H1 (cell line): ENCODE measurements around the gene CAMKK1. TPM values are rescaled to one million over a fixed set of nuclear protein-coding genes. Genes with fewer than 3 reads are reported as not detected.
A peak's percentile ranks its signal among the peaks of the same experiment; 100 is the strongest.

Experiments
- CTCF ChIA-PET: fragments of 300-600 bp; sonication (Branson Sonifier 250); formaldehyde crosslinking; loops from one replicate; lab custom pipeline; 2021; ENCODE audit not compliant: partially characterized antibody; lab: Charles Lee
- POLR2A ChIA-PET: fragments of 300-600 bp; sonication (Branson Sonifier 250); formaldehyde crosslinking; loops from one replicate; lab custom pipeline; 2021; ENCODE audit warnings: inconsistent platforms; ENCODE audit not compliant: partially characterized antibody; lab: Charles Lee
- DNase-seq, 2 experiments: peaks; one replicate each; pipeline versions ENCODE4 v3.0.0 to v3.0.0-alpha.2; 2010 to 2022; ENCODE audit warnings: low spot score in 2 of 2, low read depth in 1 of 2, mixed read lengths in 1 of 2
- FAIRE-seq: peaks from 2 replicates; lab custom pipeline; 2011; peaks lifted over from hg19 to GRCh38; lab: Jason Lieb, UNC
- H2AFZ ChIP-seq: 2 replicates; pipeline ENCODE4 v1.8.1; 2012; ENCODE audit warnings: low read length, inconsistent platforms
- H2AK5ac ChIP-seq: 2 replicates; pipeline ENCODE4 v1.6.1; 2013; ENCODE audit warnings: low read depth, low read length
- H2BK120ac ChIP-seq: replicated peaks from 2 replicates; pipeline ENCODE3; 2013; ENCODE audit warnings: low read depth, low read length, inconsistent platforms
- H2BK12ac ChIP-seq: 2 replicates; pipeline ENCODE4 v1.6.1; 2013; ENCODE audit warnings: low read depth, low read length
- H2BK15ac ChIP-seq: 2 replicates; pipeline ENCODE4 v1.6.1; 2013; ENCODE audit warnings: low read length
- H2BK20ac ChIP-seq: 2 replicates; pipeline ENCODE4 v1.6.1; 2013; ENCODE audit warnings: low read length
- H2BK5ac ChIP-seq: 2 replicates; pipeline ENCODE4 v1.6.1; 2013; ENCODE audit warnings: low read depth, low read length
- H3K14ac ChIP-seq: 2 replicates; pipeline ENCODE4 v1.6.1; 2013; ENCODE audit warnings: inconsistent platforms; ENCODE audit not compliant: insufficient read length
- H3K18ac ChIP-seq: 2 replicates; pipeline ENCODE4 v1.6.1; 2013; ENCODE audit warnings: low read length; ENCODE audit errors: extremely low read depth
- H3K23ac ChIP-seq: 2 replicates; pipeline ENCODE4 v1.6.1; 2013; ENCODE audit warnings: inconsistent platforms; ENCODE audit not compliant: insufficient read length
- H3K23me2 ChIP-seq: 2 replicates; pipeline ENCODE4 v1.6.1; 2013; ENCODE audit warnings: low read depth, low read length
- H3K27ac ChIP-seq: 2 replicates; pipeline ENCODE4 v1.6.1; 2011; ENCODE audit warnings: low read depth, low read length, inconsistent platforms
- H3K27me3 ChIP-seq, 4 experiments: replicated peaks in 1 of 4; 1 replicate in 1 of 4; 2 replicates in 3 of 4; pipeline versions ENCODE4 v1.6.1 to v1.8.1; 2011 to 2013; ENCODE audit warnings: low read length in 3 of 4, mild to moderate bottlenecking in 3 of 4, inconsistent platforms in 2 of 4, mixed read lengths in 2 of 4, moderate library complexity in 1 of 4; ENCODE audit not compliant: control insufficient read depth in 3 of 4, insufficient read depth in 3 of 4; ENCODE audit errors: extremely low read depth in 1 of 4
- H3K36me3 ChIP-seq, 4 experiments: 2 replicates each; pipeline versions ENCODE4 v1.6.1 to v1.8.1; 2011 to 2013; ENCODE audit warnings: mild to moderate bottlenecking in 4 of 4, low read length in 3 of 4, moderate library complexity in 2 of 4, control low read depth in 1 of 4, inconsistent platforms in 1 of 4; ENCODE audit not compliant: insufficient read depth in 4 of 4, control insufficient read depth in 2 of 4
- H3K4ac ChIP-seq: replicated peaks from 2 replicates; pipeline ENCODE3; 2013; ENCODE audit warnings: low read length, low read depth, mixed read lengths, inconsistent platforms; ENCODE audit not compliant: insufficient read length
- H3K4me1 ChIP-seq, 4 experiments: replicated peaks in 1 of 4; 1 replicate in 1 of 4; 2 replicates in 3 of 4; pipeline versions ENCODE4 v1.6.1 to v1.8.1; 2011 to 2013; ENCODE audit warnings: low read length in 3 of 4, inconsistent platforms in 2 of 4, mixed read lengths in 1 of 4; ENCODE audit not compliant: insufficient read depth in 4 of 4, control insufficient read depth in 3 of 4
- H3K4me2 ChIP-seq, 2 experiments: 2 replicates each; pipeline versions ENCODE4 v1.6.1 to v1.8.1; 2011 to 2013; ENCODE audit warnings: low read depth in 2 of 2, low read length in 2 of 2, control low read depth in 1 of 2, inconsistent platforms in 1 of 2, mild to moderate bottlenecking in 1 of 2; ENCODE audit not compliant: insufficient read depth in 1 of 2
- H3K4me3 ChIP-seq, 4 experiments: fragments of 200-600, 300-600 bp in 1 of 4; sonication (generic), shearing (Covaris generic), sonication (Bioruptor Twin) in 1 of 4; 2 replicates each; pipeline versions ENCODE4 v1.5.1 to v1.8.1; 2011 to 2016; ENCODE audit warnings: low read length in 4 of 4, low read depth in 3 of 4, control low read depth in 2 of 4, inconsistent platforms in 2 of 4, mild to moderate bottlenecking in 2 of 4, mixed read lengths in 1 of 4, moderate library complexity in 1 of 4; ENCODE audit not compliant: insufficient read depth in 2 of 4; ENCODE audit errors: extremely low read depth in 1 of 4
- H3K56ac ChIP-seq: replicated peaks from 2 replicates; pipeline ENCODE3; 2013; ENCODE audit warnings: low read depth, mild to moderate bottlenecking, mixed read lengths, low read length, inconsistent platforms; ENCODE audit not compliant: insufficient read length
- H3K79me1 ChIP-seq: 2 replicates; pipeline ENCODE4 v1.6.1; 2013; ENCODE audit warnings: low read depth, low read length, control low read depth
- H3K79me2 ChIP-seq, 2 experiments: 2 replicates each; pipeline versions ENCODE4 v1.6.1 to v1.8.1; 2012 to 2013; ENCODE audit warnings: low read length in 2 of 2, mild to moderate bottlenecking in 2 of 2, inconsistent platforms in 1 of 2; ENCODE audit not compliant: insufficient read depth in 2 of 2, control insufficient read depth in 1 of 2
- H3K9ac ChIP-seq, 4 experiments: replicated peaks in 1 of 4; 1 replicate in 1 of 4; 2 replicates in 3 of 4; pipeline versions ENCODE4 v1.6.1 to v1.8.1; 2011 to 2013; ENCODE audit warnings: low read depth in 3 of 4, low read length in 3 of 4, control low read depth in 2 of 4, mild to moderate bottlenecking in 2 of 4, moderate library complexity in 2 of 4, inconsistent platforms in 1 of 4; ENCODE audit errors: extremely low read depth in 1 of 4
- H3K9me3 ChIP-seq, 2 experiments: 2 replicates each; pipeline versions ENCODE4 v1.6.1 to v1.8.1; 2012 to 2013; ENCODE audit warnings: mild to moderate bottlenecking in 2 of 2, moderate library complexity in 2 of 2, control low read depth in 1 of 2, inconsistent platforms in 1 of 2, low read depth in 1 of 2, low read length in 1 of 2, mixed read lengths in 1 of 2; ENCODE audit not compliant: insufficient read depth in 2 of 2
- H4K20me1 ChIP-seq, 2 experiments: replicated peaks in 1 of 2; 2 replicates each; pipeline versions ENCODE3 to v1.8.1; 2011 to 2013; ENCODE audit warnings: inconsistent platforms in 2 of 2, low read length in 2 of 2, mild to moderate bottlenecking in 1 of 2; ENCODE audit not compliant: insufficient read depth in 2 of 2, control insufficient read depth in 1 of 2
- H4K5ac ChIP-seq: 2 replicates; pipeline ENCODE4 v1.6.1; 2013; ENCODE audit warnings: low read length, low read depth, mixed read lengths, inconsistent platforms; ENCODE audit not compliant: insufficient read length
- H4K8ac ChIP-seq: 2 replicates; pipeline ENCODE4 v1.8.0; 2013; ENCODE audit warnings: mild to moderate bottlenecking, moderate library complexity, low read length, inconsistent platforms; ENCODE audit not compliant: insufficient read depth; ENCODE audit errors: extremely low read depth
- H4K91ac ChIP-seq: replicated peaks from 2 replicates; pipeline ENCODE3; 2013; ENCODE audit warnings: low read length, mixed read lengths, inconsistent platforms; ENCODE audit not compliant: insufficient read length
- RAD21 ChIP-seq, 2 experiments: IDR thresholded peaks in 1 of 2; conservative IDR thresholded peaks in 1 of 2; 2 replicates each; pipeline ENCODE4 v1.6.1; 2011; ENCODE audit warnings: low read depth in 2 of 2, low read length in 2 of 2, improper control_type of control experiment in 1 of 2, inconsistent platforms in 1 of 2, mild to moderate bottlenecking in 1 of 2, moderate library complexity in 1 of 2
- RFX5 ChIP-seq: IDR thresholded peaks from 2 replicates; pipeline ENCODE4 v1.6.1; 2011; ENCODE audit warnings: low read depth, low read length, improper control_type of control experiment, borderline replicate concordance
- RXRA ChIP-seq: IDR thresholded peaks from 2 replicates; pipeline ENCODE4 v1.6.1; 2011; ENCODE audit warnings: low read depth, mild to moderate bottlenecking, low read length, moderate library complexity; ENCODE audit not compliant: insufficient read depth
- SIN3A ChIP-seq, 2 experiments: IDR thresholded peaks in 1 of 2; conservative IDR thresholded peaks in 1 of 2; 2 replicates each; pipeline ENCODE4 v1.6.1; 2011 to 2012; ENCODE audit warnings: low read length in 2 of 2, improper control_type of control experiment in 1 of 2, low read depth in 1 of 2, mild to moderate bottlenecking in 1 of 2
- SP1 ChIP-seq: IDR thresholded peaks from 2 replicates; pipeline ENCODE4 v1.6.1; 2011; ENCODE audit warnings: low read depth, low read length
- WGBS, 2 experiments: shearing (Covaris generic) in 1 of 2; methylation state at CpG; one replicate each; pipeline versions ENCODE4 v1.1.6 to v1.1.7; 2013 to 2015; ENCODE audit warnings: low lambda C conversion rate in 2 of 2, mixed read lengths in 2 of 2, inconsistent platforms in 1 of 2, low coverage in 1 of 2, missing lambda C conversion rate in 1 of 2; ENCODE audit not compliant: insufficient replicate concordance in 2 of 2, insufficient coverage in 1 of 2, insufficient read length in 1 of 2; ENCODE audit errors: extremely low coverage in 1 of 2, missing lambda C conversion rate in 1 of 2; 5-methylcytosine and 5-hydroxymethylcytosine counted together
- polyA plus RNA-seq, 7 experiments: library from polyadenylated mRNA; depleted of rRNA in 3 of 7; stranded (reverse) in 5 of 7; unstranded in 2 of 7; fragments of >200 nt in 5 of 7; fragments of 200-250 nt in 2 of 7; gene quantifications; 1 replicate in 5 of 7; 2 replicates in 1 of 7; 4 replicates in 1 of 7; pipeline versions ENCODE4 v1.2.1 to v1.2.3, GENCODE V29; 2011 to 2013; ENCODE audit warnings: missing spikeins in 2 of 7, mixed read lengths in 2 of 7
- total RNA-seq: library from RNA; stranded (reverse); fragmentation: NEBNext Ultra II Directional; extraction: Animal tissue kit (Norgen Biotek cat#: 25700); gene quantifications from 2 replicates; pipeline ENCODE4 v1.2.1, GENCODE V29; 2021
- TF ChIP-seq, protein P1 (sequence below), 3 experiments: IDR thresholded peaks; 1 replicate in 2 of 3; 2 replicates in 1 of 3; pipeline versions ENCODE4 v1.5.1 to v1.6.1; 2011; ENCODE audit warnings: low read length in 3 of 3, mild to moderate bottlenecking in 3 of 3, inconsistent platforms in 2 of 3, low read depth in 1 of 3, moderate library complexity in 1 of 3; ENCODE audit not compliant: insufficient read depth in 1 of 3; ENCODE audit errors: control extremely low read depth in 1 of 3

The CAMKK1 gene
- total and polyA plus RNA-seq, 2 of the 8 experiments (the other 6 are each of a cell fraction or from before 2014, with no cell fraction given): 7.1 to 7.6 TPM

DNA sequence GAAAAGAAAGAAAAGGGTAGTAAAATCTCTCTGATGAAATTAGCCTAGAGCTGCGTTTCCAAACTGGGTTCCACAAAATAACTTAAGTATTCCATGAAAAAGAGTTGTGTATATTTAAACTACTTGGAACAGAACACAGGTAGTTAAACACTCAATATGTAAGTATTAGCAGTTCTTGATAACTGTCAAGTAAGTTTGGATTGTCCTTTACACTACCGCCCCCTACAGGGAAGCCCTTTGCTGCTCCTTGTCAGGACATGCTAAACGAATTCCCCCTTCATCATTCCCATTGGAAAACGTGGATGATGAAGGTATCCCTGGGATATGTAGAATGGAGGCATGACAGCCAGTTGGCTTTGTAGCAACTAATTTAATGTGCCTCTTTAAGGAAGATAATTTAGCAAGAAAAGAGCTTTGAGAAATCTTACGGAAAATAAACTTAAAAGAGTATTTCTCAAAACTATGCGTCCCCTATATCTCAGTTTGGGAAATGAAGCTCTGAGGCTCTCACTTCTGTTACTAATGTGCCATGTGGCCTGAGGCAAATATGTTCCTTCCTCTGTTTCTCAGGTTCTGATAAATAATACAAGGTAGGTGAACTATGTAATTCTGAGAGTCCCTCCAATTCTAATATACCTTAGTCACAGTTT, 65.6 kb downstream of the CAMKK1 start:
- peaks cover 9 to 51% (median 43%) of the 10 kb centered on the region in 4 experiments for H3K36me3 ChIP-seq
- 71% methylated on average over 6 of the region's 6 CpGs; no CpG with 5 or more reads in 1 of the 2 experiments for WGBS, 2 experiments
- peaks cover 2 to 4% of the 10 kb centered on the region in 2 experiments for H4K20me1 ChIP-seq
- DNase-seq (peak in 1 of 2 experiments; percentile 80), FAIRE-seq (peak; percentile 83)
- H3K4me1 ChIP-seq: no peaks in the 10 kb centered on the region
- no peaks in the 10 kb centered on the region for H3K23me2 ChIP-seq
- H2AFZ ChIP-seq: no peak overlapping the region
- no peak overlapping the region for H3K4me2 ChIP-seq
- H3K79me1 ChIP-seq: peaks cover 2% of the 10 kb centered on the region; the same call in 1 of the 2 replicates
- no peak overlapping the region for H2AK5ac ChIP-seq
- no peak overlapping the region for H4K91ac ChIP-seq
- no peak overlapping the region for H2BK5ac ChIP-seq
- H3K9me3 ChIP-seq: no peaks in the 10 kb centered on the region
- CTCF ChIA-PET: interaction anchor here (0.6 to 6.5 kb wide), 31 partner anchors 9 to 794 kb away, joined by 3 to 81 read pairs (median 4); partner anchors contain the start of gene NCBP3
- no peak overlapping the region for H3K56ac ChIP-seq
- no peak overlapping the region for H2BK20ac ChIP-seq
- H3K27ac ChIP-seq: no peak overlapping the region
- peak in 1 of 2 experiments; percentile 61; a peak in 2 of 4 replicates for TF ChIP-seq SIN3A (conservative IDR thresholded peaks at IDR 0.05 in 1 of 2, IDR thresholded peaks at IDR 0.05 in 1 of 2; ENCODE audit: low read depth in 1 of 2, low read length in 2 of 2)
- no peak for TF ChIP-seq RXRA
- TF ChIP-seq SP1: no peak
- peak; percentile 70 to 76; a peak in 3 of 4 replicates for TF ChIP-seq RAD21 (IDR thresholded peaks at IDR 0.05 in 1 of 2, conservative IDR thresholded peaks at IDR 0.05 in 1 of 2; ENCODE audit: low read depth in 2 of 2, low read length in 2 of 2)
- TF ChIP-seq, protein P1, sequence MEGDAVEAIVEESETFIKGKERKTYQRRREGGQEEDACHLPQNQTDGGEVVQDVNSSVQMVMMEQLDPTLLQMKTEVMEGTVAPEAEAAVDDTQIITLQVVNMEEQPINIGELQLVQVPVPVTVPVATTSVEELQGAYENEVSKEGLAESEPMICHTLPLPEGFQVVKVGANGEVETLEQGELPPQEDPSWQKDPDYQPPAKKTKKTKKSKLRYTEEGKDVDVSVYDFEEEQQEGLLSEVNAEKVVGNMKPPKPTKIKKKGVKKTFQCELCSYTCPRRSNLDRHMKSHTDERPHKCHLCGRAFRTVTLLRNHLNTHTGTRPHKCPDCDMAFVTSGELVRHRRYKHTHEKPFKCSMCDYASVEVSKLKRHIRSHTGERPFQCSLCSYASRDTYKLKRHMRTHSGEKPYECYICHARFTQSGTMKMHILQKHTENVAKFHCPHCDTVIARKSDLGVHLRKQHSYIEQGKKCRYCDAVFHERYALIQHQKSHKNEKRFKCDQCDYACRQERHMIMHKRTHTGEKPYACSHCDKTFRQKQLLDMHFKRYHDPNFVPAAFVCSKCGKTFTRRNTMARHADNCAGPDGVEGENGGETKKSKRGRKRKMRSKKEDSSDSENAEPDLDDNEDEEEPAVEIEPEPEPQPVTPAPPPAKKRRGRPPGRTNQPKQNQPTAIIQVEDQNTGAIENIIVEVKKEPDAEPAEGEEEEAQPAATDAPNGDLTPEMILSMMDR (IDR thresholded peaks at IDR 0.05; ENCODE audit: control extremely low read depth in 1 of 3, insufficient read depth in 1 of 3, low read depth in 1 of 3, low read length in 3 of 3): peak; percentile 37 to 87 (median 67)
- no peak for TF ChIP-seq RFX5
- no peak overlapping the region for H3K9ac ChIP-seq
- H3K14ac ChIP-seq: no peak overlapping the region
- H4K5ac ChIP-seq: no peak overlapping the region
- POLR2A ChIA-PET: interaction anchor here (1.2 to 1.8 kb wide), 2 partner anchors 12 to 17 kb away, joined by 3 to 6 read pairs; no protein-coding TSS in a partner anchor
- no peak overlapping the region for H3K4me3 ChIP-seq
- no peak overlapping the region for H4K8ac ChIP-seq
- peaks cover 0 to 4% of the 10 kb centered on the region in 2 experiments; a peak in 2 of 4 replicates for H3K79me2 ChIP-seq
- H3K27me3 ChIP-seq: no peaks in the 10 kb centered on the region
- H2BK12ac ChIP-seq: no peak overlapping the region
- H3K4ac ChIP-seq: no peak overlapping the region
- no peak overlapping the region for H3K18ac ChIP-seq
- no peak overlapping the region for H3K23ac ChIP-seq
- no peak overlapping the region for H2BK15ac ChIP-seq
- H2BK120ac ChIP-seq: no peak overlapping the region
